Renal cortical epithelial cell (primary cell): Measurements from ENCODE around the gene NELL1. TPM values are rescaled to one million over a fixed set of nuclear protein-coding genes. Genes with fewer than 3 reads are reported as not detected.
"Not testable (repeated sequence)": the region's sequence is repeated elsewhere in the genome, so short reads cannot be mapped to it uniquely, and the experiment has no call there.

Experiments used
- DNase-seq: peaks from one replicate; pipeline ENCODE4 v3.0.0-alpha.2; 2011; ENCODE audit warnings: low read depth
- total RNA-seq: library from RNA; depleted of rRNA; stranded (reverse); fragments of >200 nt; gene quantifications from 2 replicates; pipeline ENCODE4 v1.2.3, GENCODE V29; 2014

Gene NELL1
- total RNA-seq, 1 donor from 2014 or later = not detected

- no peak for DNase-seq
These were observed 441.0 kb downstream of the NELL1 start for GRCh38 chr11:21110415-21110814.

- DNase-seq = no peak
These were observed 444.5 kb downstream of the NELL1 start for GRCh38 chr11:21113876-21114275.

DNA sequence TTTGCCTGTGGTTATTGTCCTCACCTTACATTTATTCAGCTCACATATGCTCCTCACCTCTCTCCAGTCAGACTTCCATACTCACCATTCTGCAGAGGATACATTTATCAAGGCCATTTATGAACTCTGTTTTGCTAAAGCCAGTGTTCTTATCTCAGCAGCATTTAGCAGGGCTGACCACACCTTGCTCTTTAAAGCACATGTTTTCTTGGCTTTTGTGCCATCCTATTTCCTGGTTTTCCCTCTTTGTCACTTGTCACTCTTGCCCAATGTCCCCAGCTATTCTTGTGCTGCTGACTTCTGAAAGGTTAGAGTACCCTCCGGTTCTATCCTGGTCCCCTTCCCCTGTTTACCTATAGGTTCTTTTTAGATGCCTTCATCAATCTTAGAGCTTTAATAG, 446.6 kb downstream of the NELL1 start:
- DNase-seq = no peak

GRCh38 chr11:21119411-21119810, 450.0 kb downstream of the NELL1 start:
- no peak for DNase-seq

- no peak for DNase-seq
These were observed 452.6 kb downstream of the NELL1 start for GRCh38 chr11:21121991-21122390.

- DNase-seq = no peak
These were observed 453.1 kb downstream of the NELL1 start for GRCh38 chr11:21122523-21122922.

DNA sequence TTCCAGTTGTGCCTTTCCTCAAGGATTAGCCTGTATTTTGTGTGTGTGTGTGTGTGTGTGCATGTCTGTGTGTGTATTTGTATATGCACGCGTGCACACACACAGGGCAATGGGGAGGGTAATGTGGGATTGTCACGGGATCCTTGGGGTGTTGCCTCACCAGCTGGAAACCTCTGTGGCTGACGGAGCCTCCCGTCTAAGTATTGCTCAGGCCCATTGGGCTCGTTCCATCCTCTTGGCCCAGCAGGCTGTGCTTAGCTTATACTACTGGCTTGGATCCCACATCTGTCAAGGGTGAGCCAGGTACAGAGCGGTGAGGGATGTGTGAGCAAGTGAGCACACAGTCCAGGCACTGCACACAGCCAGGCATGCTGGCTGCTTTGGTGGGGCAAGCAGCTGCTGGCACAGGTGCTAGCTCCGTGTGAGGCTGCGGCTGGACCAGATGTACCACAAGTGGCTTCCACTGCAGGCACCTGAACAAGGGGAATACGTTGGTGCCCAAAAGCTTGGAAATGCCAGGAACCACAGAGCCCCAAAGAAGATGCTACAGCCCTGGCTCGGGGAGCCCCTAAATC, 462.8 kb downstream of the NELL1 start:
- DNase-seq = no peak

DNA sequence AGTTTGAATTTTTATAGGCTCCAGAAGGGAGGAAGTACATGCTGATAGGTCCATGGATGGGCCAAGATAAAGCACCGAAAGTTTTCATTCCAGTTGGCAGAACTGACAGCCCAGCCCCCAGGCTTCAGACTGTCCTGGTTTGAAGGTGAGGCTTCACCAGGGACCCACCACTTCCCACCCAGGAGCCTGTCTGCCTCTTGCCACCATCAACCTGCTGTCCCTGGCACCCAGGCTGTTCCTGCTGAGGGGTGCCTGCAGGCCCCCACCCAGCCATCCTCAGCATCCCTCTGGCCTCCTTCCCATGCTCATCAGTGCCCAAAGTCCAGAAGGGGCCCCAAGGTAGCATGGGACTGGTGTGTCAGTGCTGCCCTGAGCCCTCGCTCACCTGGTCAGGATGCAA, 463.9 kb downstream of the NELL1 start:
- DNase-seq = no peak

DNA sequence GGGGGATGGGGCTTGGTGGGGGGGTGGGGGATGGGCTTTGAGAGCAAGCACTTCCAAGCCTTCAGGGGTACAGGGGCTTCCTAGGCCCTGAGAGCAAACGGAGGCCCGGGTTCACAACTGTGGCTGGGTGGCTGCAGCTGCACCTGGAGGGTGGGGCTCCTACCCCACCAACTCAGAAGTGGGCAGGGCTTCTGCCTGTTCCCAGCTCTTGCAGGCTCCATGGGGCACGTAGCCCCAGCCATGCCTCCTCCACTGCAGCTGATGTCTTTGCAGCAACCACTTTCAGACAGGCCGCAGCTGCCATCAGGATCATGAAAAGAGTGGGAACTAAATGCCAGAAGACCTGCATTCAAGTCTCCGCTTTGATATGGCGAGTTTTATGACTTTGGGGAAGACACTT, 464.3 kb downstream of the NELL1 start:
- no peak for DNase-seq

DNA sequence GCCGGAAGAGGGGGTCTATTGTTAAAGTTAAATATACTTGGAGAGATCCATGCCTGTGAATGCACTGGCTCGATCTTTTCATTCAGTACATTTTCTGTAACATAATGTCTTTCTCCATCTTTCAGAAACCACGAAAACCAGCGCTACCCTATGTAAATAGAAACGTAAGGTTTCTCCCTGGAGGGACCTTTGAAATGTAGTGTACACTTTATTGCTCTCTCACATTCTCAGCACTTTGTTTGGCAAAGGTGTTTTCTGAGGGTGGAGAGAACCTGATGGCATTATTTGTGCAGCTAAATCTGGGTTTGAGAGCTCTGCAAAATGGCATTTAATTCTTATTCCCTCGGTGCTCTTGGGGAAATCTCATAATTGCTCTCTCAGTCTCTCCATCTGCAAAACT, 468.4 kb downstream of the NELL1 start:
- no peak for DNase-seq

- DNase-seq = not testable (repeated sequence)
These were observed 472.2 kb downstream of the NELL1 start for GRCh38 chr11:21141557-21141956.

DNA sequence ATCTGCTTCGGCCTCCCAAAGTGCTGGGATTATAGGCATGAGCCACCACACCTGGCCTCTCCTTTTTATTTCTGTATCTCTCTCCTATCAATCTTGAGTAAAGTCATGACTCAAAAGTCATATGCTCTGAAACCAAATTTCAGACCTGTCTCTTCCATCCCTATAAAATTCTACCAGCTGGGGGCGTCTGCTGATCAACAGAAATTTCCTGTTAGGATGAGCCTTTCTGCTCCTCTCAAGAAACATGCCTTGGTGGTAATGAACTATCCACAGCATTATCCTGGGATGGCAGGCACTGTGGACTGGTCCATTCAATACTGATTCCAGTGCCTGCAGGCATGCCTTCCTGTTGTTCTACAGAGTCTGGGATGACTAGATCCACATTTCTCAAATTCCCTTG, 472.6 kb downstream of the NELL1 start:
- peak; percentile 22 for DNase-seq

DNA sequence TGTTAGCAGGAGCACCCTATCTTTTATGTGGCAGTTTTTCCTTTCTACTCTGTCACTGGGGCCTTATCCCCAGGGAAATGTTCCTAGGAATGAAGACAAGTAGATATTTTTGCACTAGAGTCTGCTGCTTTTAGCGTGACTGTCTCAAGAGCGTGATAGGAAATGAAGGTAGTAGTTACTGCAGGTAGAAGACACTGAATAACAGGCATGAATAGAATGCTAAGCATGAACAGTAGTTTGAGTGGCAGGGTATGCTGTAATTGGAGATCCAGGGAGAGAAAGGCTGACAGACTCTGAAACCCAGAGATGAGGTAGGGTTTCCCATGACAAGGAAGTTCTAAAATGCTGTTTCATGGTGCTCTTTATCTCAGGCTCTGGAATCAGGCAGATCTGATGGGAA, 475.1 kb downstream of the NELL1 start:
- DNase-seq = no peak

DNA sequence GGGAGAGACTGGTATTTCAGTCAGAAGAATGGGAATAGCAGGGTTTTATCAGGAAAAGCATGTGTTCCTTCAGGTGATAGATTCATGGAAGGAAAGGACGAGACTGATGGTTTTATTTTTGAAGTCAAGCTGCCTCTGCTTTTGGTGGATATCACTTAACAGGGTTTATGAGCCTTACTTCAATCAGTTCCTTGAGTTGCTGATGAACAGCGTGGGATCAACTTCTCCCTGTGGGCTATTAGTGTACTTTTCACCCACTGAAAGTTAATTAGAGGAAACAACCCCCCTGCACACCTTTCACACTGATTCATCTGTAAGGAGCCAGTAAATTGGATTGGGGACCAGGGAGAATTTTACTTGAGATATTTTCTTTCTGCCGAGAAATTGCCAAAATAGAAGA, 479.0 kb downstream of the NELL1 start:
- DNase-seq = no peak

- no peak for DNase-seq
These were observed 490.8 kb downstream of the NELL1 start for GRCh38 chr11:21160140-21160539.

GRCh38 chr11:21169639-21170038, 500.3 kb downstream of the NELL1 start:
- DNase-seq = no peak

DNA sequence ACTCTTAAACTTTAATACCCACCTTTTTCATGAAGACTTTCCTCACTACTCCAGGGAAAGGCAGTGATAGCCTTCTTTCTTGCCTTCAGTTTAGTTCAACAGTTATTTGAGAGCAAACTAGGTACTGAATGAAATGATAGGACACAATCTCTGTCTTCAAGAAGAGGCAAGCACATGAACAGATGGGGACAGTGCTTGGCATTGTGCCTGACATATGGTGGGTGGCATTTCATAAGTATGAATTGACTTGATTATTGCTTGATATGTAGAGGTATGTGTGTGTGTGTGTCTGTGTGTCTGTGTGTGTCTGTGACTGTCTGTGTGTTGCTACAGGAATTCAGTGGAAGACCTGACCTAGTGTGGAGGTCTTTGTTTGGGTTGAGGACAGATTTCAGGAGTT, 504.1 kb downstream of the NELL1 start:
- no peak for DNase-seq

DNA sequence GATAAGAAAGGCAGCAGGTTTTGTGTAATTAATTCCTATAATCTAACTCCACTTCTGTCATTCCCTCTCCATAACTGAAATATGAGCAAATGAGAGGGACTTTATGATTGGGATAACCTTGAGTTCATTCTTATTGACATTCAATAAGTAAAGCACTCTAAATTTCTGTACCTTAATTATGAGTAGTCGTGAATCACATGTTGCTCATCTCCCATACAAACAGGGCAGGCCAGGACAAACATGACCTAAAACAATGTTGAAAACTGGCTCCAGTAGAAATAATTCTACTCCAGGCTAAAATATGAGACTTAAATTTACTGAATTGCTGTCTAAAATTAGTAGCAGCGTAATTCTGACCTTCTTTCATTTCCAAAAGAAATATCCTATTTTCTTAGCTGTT, 505.4 kb downstream of the NELL1 start:
- DNase-seq = no peak

DNA sequence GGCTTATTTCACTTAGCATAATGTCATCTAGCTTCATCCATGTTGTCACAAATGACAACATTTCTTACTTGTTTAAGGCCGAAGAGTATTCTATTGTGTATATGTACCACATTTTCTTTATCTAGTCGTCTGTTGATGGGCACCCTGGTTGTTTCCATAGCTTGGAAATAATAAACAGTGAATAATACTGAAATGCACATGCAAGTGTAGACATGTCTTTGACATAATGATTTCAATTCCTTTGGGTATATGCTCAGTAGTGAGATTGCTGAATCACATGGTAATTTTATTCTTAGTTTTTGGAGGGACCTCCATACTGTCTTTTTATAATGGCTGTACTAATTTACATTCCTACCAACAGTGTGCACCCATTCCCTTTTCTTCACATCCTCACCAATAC, 508.0 kb downstream of the NELL1 start:
- DNase-seq = no peak

DNA sequence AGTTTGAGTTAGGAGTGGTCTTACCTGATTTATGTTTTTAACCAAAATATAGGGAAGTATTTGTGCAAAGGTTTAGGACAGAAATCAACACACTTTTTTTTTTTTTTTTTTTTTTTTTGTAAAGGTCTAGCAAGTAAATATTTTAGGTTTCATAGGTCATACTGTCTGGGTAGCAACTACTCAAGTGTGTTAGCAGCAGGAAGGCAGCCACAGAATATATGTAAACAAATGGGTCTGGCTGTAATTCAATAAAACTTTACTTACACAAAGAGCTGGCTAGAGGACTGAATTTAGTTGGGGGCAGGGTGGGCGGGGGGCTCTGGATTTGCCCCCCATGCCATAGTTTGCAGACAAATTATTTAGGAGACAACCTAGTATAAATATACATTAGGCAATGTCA, 510.4 kb downstream of the NELL1 start:
- no peak for DNase-seq

GRCh38 chr11:21180182-21180581, 510.8 kb downstream of the NELL1 start:
- DNase-seq = no peak

DNA sequence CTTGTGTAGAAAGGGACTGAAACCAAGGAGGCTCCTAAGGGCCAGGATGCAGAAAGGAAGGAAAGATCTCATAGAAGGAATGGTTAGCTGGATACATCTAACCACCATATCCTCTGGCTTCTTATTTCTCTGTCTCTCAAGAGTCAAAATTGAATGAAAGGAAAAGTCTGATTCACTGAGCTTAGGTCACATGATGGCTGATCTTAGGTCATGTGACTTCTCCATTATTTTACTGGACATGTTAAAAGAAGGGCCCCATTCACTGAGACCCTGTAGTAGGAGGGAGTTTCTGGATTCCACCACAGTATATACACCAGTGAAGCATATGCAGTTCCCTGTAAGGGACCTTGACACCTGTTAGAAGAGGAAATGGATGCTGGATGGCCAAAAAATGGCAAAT, 516.6 kb downstream of the NELL1 start:
- no peak for DNase-seq

- DNase-seq = no peak
These were observed 520.8 kb downstream of the NELL1 start for GRCh38 chr11:21190181-21190580.

GRCh38 chr11:21195995-21196394, 526.6 kb downstream of the NELL1 start:
- DNase-seq = no peak

DNA sequence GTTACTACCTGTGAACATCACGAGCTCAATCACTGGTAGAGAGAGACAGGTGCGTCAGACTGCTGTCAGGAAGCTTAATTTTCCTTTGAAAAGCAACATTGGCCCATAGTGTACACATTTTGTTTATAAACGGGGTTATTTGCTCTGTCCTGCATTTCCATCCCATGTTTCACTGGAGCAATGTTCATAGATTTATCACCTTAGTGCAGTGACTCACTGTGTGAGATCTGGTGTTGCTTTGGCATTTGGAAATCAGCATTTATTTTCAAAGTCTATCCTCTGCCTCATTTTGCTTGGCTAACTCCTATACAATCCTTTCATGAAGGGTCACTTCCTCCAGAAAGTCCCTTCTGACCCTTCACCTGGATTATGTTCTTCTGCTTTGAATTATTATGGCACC, 529.1 kb downstream of the NELL1 start:
- DNase-seq = no peak
